ENCODE data around the gene OCEL1.

Gene OCEL1

DNA sequence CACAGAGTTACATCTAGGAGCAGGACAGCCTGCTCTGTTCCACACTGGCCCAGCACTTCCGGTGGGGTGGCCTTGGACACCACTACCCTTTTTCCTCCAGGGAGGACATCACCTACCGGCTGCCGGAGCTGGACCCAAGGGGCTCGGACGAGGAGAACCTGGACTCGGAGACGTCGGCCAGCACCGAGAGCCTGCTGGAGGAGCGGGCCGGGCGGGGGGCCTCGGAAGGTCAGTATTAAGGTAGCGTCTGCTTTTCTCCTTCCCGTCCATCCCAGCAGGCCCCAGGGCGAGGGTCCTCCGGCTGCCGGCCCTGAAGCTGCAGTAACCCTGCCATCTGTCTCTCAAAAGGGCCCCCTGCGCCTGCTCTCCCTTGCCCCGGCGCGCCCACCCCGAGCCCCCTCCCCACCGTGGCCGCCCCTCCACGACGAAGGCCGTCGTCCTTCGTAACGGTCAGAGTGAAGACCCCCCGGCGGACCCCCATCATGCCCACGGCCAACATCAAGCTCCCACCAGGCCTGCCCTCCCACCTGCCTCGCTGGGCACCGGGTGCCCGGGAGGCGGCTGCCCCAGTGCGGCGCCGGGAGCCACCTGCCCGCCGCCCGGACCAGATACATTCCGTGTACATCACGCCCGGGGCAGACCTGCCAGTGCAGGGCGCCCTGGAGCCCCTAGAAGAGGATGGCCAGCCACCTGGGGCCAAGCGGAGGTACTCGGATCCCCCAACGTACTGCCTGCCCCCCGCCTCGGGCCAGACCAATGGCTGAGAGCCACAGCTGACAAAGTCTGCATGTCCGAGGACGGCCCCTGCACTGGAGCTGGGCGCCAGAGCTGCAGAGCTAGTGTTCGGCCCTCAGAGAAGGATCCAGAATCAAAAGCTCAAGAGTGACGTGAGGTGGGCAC is 14.2 kb upstream of the OCEL1 start:
- DNase-seq: no peak

DNA sequence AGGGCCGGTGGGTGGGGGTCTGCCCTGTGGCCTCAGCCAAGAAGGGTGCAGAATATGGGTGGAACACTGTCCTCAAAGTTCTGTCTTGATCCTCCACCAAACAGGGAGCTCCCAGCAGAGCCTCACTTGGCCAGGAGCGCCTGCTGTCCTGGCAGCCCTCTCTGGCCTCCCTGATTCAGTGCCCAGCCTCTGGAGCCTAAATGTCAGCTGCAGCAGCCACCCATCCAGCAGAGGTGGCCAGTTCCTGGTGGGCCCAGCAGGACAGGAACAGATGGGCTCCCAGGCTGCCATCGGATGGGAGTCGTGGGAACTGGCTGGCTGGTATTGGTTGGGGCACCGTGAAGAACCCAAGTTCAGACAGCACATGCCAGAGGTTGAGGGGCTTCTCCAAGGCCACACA is 12.7 kb upstream of the OCEL1 start:
- DNase-seq: no peak

DNA sequence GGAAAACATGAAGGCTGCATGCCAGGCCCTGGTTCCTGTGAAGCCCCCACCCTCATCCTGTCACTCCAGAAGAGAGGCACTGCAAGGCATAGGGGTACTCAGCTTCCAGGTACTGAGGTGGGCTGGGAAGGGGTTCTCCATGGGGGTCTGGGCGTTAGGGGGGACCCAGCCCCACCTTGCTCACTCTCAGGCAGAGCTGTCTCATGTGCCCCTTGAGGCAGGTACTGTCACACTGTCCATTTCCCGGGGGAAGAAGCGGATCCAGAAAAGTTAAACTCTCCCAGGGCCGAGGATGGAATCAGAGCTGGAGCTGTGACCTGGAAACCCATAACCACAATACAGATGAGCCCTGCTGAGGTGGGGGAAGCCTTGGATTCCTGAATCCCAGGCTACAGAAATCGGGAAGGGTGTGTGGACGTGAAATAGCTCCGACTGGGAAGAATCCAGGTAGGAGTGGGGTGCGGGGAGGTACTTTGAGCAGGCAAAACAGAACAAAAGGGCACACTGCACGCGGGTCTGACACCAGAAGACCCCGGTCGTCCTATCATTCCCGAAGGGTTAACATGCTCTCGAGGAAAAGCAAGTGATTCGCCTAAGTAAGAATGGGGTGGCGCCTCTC is 11.4 kb upstream of the OCEL1 start:
- no peak for DNase-seq

DNA sequence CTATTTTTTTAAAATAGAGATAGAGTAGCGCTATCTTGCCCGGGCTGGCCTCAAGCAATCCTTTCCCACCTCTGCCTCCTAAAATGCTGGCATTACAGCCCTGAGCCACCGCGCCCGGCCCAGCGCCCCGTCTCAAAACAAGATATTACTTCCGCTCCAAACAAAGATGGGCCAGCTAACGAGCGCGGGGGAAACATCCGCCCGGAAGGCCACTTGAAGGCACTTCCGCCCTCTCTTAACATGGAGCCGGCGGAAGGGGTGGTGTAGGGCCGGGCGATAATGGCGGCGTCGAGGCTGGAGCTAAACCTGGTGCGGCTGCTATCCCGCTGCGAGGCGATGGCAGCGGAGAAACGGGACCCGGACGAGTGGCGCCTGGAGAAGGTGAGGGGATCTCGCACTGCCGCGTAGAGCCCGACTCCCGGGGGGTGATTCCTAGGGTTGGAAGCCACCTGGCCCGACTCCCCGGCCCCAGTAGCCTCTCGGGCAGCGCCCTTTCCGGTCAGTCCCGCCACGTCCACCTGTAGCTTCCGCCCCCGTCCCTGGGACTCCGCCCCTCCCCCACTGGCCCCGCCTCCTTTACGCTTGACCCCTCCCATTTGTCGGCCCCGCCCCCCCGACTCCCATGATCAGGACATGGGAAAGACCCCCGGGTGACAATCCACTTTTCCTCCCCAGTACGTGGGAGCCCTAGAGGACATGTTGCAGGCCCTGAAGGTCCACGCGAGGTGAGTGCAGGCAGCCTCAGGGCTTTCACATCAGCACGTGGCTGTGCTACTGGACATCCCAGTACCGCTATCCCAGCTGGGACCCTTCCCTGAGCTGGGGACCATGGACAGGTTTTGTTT is 10.7 kb upstream of the OCEL1 start, which contains the start of gene USE1:
USE1 (plus strand) TSS at position 231 of the 845 bp plus-strand sequence; CDS start at position 280, 49 bp downstream.
- DNase-seq: peak; percentile 95

DNA sequence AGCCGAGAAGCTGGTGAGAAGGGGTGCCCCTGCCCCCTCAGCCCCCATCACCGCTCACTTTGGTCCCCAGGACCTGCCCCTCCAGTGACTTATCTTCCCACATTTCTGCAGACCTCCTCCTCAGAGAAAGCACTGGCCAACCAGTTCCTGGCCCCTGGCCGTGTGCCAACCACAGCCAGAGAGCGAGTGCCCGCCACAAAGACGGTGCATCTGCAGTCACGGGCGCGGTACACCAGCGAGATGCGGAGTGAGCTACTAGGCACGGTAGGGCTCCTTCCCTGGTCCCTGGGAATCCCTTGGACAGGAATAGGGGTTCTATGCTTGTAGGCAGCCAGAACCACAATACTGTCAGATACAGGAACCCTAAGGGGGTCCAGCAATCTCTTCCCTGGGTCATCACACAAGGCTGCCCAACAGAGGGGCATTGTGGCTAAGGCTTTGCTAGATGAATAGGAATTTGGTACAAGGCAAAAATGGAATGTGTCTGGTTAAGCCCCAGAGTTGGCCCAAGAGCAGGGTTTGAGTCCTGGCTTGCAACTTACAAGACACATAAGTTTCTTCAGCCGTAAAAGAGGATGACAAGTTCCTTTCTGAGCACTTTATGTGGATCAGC is 9.9 kb upstream of the OCEL1 start:
- no peak for DNase-seq

DNA sequence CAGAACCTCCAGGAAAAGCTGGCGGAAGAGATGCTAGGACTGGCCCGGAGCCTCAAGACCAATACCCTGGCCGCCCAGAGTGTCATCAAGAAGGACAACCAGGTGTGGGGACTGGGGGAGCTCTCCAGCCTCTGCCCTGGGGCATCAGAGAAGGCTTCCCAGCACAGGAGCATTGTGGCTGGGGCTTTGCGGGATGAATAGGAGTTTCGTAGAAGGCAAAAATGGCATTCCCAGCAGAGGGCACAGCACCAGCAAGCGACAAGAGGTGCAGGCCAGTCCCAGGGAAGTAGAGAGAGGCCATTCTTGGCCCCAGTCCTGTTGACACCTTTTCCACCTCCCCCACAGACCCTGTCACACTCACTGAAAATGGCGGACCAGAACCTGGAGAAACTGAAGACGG is 6.7 kb upstream of the OCEL1 start:
- no peak for DNase-seq

DNA sequence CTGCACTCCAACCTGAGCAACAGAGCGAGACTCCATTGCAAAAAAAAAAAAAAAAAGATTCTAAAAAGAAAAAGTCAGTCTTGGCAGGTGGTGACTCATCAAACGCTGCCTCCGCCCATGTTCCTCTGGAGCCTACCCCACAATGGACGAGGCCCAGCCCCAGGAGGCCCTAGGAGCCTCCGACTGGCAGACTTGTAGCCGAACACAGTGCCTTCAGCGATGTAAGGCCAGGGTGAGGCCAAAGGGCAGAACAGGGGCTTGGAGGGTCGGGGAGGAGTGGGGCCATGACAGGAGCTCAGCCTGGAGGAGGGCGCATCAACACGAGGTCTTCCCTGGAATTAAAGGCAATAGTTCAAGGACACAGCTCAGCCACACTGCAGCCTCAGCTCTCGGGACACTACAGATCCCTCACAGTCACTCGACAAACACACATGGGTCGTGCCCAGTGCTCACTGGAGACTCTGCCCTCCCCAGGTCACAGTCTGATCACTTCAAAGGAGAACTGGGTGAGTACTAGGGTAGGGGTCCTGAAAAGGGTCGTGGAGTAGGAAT is 5.7 kb upstream of the OCEL1 start:
- DNase-seq: no peak

DNA sequence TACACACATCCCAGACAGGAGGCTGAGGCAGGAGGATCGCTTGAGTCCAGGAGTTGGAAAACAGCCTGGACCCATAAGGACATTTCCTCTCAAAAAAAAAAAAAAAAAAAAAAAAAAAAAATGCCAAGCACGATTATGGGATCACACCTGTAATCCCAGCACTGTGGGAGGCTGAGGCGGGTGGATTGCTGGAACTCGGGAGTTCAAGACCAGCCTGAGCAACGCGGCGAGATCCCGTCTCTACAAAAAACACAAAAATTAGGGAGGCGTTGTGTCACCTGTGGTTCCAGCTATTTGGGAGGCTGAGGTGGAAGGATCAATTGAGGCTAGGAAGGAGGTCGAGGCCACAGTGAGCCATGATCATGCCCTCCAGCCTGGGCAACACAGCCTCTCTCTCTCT is 973 bp upstream of the OCEL1 start:
- no peak for DNase-seq

DNA sequence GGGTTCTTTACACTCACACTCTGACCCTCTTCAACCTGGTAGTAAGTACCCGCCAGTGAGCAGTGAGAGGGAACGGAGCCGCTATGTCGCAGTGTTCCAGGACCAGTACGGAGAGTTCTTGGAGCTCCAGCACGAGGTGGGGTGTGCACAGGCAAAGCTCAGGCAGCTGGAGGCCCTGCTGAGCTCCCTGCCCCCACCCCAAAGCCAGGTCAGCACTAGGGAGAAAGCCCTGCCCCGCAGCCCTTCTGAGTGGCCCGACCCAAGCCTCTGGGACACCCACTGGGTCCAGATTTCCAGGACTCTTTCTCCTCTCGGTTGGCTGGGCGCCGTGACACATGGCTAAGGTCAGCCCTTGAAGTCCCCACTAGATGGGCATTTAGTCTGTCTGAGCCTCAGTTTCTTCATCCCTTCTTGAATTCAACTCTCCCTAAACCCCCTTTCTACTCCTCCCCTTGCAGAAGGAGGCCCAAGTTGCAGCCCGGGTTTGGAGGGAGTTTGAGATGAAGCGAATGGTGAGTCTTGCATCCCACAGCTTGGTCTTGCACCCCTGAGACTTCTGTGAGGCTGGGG is 1.9 kb downstream of the OCEL1 start:
- DNase-seq: no peak

DNA sequence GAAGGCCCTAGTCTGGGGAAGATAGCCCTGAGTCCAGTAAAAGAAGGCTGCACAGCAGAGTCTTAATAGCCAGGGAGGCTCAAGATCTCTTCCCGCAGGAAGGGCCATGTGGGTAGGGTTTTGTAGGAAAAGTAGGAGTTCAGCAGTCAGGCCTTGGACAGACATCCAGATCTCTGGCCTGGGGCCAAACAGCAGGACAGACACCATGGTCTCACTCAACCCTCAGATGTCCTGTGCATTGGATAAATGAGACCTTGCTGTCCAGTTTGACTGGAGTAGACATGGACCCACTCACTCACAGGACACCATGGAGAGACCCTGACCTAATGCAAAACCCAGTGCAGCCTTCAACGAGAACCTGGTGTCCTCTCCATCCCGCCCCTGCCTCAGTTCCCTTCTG is 3.9 kb downstream of the OCEL1 start:
- DNase-seq: no peak

DNA sequence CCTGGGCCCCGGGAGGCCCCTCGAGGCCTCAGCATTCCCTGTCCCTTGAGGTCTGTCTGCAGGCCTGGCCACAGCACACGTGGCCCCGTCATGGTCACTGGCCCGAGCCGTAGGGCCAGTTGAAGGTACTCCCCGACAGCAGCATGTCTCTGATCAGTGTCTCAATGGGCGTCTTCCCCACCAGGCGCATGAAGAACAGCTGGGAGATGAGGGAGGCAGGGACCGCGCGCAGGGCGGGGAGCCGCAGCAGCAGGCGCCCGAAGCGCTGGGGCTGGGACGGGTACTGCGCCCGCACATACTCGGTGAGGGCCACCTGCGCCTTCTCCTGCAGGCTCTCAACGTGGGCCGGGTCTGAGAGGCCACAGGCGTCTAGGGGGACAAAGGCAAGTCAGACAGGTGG is 6.2 kb downstream of the OCEL1 start:
- DNase-seq: no peak

DNA sequence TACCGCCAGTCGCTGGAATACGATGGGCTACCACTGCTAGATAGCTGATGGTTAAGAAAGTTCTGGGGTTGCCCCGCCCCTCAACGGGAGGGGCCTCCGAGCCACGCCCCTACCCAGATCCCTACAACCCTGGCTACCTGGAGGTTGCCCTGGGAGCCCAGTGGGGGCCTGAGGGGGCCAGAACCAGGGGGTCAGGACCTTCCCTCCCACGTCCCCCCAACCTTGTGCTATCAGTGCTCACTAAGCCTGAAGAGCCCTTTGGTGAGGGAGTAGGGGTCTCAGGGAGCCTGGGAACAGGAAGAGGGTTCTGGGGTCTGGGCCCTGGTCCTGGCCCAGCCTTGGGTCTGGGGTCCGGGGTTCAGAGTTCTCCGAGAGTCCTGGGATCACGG is 8.9 kb downstream of the OCEL1 start:
- peak; percentile 85 for DNase-seq

DNA sequence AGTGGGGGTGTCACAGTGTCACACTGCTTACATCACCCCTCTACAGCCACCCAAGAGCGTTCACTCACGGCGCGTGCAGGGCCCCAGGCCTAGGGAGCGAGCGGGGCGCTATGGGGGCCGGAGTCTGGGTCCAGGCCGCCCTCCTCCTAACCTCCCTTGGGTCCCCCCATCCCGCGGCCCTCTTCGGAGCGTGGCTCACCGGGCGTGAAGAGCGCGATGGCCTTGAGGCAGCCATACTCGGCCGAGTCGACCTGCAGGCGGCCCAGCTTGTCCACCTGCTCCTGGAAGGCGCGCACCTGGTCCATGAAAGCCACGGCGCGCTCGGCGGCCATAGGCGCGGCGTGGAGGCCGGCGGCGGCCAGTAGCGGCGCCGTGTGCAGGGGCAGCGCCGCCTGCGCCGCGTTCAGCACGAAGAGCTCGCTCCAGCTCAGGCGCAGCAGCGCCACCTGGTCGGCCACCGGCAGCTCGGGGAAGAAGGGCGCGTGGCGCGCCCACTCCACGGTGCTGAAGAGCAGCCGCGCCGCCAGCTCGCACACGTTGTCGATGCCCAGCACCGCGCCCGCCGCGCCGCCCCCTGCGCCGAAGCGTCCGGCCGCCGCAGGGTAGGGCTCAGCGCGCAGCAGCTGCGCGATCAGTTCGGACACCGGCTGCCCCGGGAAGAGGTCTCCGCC is 9.4 kb downstream of the OCEL1 start:
- DNase-seq: peak; percentile 92

DNA sequence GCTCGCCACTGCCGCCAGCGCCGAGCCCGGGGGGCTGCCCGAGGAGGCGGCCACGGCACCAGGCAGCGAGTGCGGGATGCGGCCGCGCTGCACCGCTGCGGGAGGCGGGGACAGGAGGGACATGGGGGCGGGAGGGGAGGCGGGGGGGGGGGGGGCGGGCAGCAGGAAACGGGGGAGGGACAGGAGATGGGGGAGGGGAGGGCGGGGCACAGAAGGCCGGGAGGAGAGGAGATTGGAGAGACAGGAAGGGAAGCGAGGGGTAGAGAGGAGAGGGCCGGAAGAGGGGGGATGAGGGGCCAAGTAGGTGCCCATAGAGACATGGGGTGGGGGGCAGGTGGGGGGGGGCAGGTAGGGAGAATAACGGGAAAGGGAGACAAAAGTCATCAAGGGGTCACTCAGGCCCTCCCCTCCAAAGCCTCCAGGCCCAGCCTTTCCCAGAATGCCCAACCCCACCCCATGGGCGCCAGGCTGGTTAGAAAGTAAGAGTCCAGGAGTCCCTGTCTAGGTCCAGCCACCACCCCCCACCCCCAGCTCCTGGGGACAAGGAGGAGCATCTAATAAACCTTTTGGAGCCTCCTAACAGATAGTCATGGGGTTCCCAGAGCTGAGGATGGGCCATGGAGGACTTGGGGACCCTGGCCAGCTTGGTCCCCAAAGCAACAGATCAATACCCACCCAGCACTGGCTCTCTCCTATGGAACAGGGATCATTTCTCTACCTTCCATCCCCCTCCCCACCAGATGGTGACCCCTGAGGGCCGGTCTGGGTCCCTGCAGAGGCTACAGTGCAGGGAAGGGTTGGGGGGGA is 10.1 kb downstream of the OCEL1 start:
- DNase-seq: no peak

DNA sequence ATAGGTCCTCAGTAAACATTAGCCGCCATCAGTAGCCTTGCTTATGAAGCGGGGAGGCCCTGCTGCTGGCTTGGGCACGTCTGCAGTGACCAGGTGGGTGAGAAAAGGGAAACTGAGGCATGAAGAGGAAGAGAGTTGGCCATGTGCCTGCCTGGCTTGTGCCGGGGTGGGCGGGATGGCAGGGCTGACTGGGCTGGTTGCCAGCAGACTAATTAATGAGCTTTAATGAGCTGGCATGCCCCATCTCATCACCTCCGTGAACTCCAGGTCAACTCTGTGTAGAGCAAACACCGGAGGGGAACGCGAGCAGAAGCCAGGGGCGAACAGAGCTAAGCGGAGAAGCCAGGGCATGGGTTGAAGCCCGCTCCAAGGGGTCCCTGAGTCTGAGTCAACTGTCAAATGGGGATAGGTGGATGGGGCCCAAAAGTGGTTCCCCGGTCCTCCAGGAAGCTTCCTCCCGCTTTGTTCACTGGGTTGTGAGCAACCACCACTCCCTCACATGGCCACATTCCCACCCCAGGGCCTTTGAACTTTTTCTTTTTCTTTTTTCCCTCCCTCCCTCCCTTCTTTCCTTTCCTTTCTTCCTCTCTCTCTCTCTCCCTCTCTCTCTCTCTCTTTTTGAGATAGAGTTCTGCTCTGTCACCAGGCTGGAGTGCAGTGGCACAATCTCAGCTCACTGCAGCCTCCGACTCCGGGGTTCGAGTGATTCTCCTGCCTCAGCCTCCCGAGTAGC is 11.0 kb downstream of the OCEL1 start:
- no peak for DNase-seq

DNA sequence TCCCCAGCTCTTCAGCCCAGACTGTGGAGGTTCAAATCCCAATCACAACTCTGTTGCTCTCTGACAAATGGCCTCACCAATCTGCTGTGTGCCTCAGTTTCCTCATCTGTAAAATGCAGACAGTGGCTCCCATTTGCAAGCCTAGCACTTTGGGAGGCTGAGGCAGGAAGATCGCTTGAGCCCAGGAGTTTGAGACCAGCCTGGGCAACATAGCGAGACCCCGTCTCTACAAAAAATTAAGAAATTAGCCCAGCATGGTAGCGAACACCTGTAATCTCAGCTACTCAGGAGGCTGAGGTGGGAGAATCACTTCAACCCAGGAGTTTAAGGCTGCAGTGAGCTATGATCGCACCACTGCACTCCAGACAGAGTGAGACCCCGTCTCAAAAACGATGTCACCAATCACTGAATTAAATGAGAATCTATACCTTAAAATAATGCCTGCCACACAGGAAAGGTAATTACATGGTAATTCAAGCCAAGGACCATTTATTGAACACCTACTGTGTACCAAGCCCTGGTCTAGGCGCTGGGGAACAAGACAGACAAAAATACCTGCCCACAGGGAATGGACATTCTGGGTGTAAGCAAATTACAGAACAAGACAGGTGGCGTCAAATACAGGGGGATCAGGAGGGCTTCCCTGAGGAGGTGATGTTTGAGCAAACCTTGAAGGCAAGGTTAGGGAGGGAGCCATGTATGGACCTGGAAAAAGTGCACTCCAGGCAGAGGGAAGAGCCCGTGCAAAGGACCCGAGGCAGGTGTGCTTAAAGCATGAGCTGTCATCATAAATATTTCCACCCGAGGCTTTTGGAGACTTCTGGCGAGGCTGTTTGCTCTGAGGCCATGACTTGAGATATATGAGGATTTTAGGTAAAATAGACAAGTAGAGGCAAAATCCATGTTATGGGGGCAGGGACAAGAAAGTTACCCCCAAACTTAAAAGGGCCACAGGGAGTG is 12.0 kb downstream of the OCEL1 start:
- no peak for DNase-seq

DNA sequence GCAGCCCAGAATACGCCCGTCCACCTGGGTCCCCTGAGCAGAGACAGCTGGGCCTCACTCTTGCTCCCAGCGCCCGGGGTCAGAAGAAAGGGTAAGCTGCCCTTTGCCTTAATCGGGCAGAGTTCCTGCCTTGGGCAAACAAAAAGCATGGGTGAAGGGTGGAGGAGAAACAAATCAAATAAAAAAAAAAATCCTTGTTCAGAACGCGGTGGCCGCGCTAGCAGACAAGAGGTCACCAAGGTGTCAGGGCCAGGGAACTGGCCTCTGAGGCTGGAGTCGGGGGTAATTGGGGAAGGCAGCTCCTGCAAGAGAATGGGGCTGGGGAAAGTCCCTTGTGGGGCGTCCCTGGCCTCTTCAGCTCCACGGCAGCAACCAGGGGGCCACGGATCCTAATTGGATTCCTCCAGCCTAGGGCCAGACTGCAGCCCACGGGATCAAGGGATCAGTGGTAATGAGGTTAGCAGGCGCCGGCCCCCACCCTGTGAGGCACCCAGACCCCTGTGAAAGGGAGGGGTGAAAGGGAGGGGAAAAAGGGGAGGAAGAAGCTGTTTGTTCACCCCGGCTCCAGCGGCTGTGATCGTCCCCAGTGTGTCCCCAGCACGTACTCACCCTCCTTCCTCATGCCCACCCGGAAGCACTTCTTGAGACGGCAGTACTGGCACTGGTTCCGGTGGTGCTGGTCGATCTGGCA is 14.2 kb downstream of the OCEL1 start:
- DNase-seq: no peak

DNA sequence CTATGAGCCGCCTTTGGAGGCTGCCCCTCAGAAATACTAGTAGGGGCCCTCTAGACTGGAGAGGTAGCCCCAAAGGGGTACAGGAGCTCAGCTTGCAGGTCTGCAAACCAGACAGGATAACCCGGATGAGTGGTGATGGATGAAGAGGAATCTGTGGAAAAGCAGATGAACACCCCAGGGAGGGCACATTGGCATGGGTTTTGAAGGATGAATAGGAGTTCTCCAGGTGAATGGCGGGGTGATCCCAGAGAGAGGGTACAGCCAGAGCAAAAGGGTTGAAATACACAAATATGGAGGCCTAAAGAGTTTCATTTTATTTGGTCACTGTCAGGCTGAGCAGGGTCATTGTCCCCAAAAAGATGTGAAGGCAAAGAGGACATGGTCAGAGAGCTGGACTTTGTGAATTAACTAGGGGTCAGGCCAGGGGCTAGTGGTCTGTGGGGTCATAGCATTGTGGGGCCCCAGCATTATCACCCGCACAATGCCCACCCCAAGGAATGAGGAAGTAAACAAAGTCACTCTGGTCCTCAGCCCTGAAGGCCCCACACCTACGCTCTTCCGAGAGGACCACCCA is 14.9 kb downstream of the OCEL1 start:
- no peak for DNase-seq

All from activated effector memory CD4-positive, alpha-beta T cell treated with anti-CD3 and anti-CD28 coated beads, Interleukin-2, amount 50 U/mL, for 16 hours (primary cell).